HG03108 (cell line): Measurements from ENCODE around the gene LAMB4.

Experiments used
- ATAC-seq: cut with Tn5 transposase; IDR thresholded peaks from one replicate; pipeline ENCODE4 v1.9.1; 2021; ENCODE audit warnings: moderate library complexity; ENCODE audit not compliant: unreplicated experiment

Gene LAMB4

GRCh38 chr7:108142675-108143259 lies 12.6 kb upstream of the LAMB4 start:
- no peak for ATAC-seq

GRCh38 chr7:108142180-108142579 lies 12.0 kb upstream of the LAMB4 start:
- no peak for ATAC-seq

GRCh38 chr7:108140671-108141070 lies 10.5 kb upstream of the LAMB4 start:
- ATAC-seq, result no peak

GRCh38 chr7:108138911-108139310 lies 8.8 kb upstream of the LAMB4 start:
- ATAC-seq, result no peak

- ATAC-seq, result no peak
Observed at GRCh38 chr7:108137993-108138392, 7.8 kb upstream of the LAMB4 start.

GRCh38 chr7:108137040-108137439 lies 6.9 kb upstream of the LAMB4 start:
- no peak for ATAC-seq

GRCh38 chr7:108136191-108136688 lies 6.1 kb upstream of the LAMB4 start:
- ATAC-seq, result peak; percentile 13

- ATAC-seq, result peak; percentile 97
Observed at GRCh38 chr7:108135446-108136190, 5.5 kb upstream of the LAMB4 start.

DNA sequence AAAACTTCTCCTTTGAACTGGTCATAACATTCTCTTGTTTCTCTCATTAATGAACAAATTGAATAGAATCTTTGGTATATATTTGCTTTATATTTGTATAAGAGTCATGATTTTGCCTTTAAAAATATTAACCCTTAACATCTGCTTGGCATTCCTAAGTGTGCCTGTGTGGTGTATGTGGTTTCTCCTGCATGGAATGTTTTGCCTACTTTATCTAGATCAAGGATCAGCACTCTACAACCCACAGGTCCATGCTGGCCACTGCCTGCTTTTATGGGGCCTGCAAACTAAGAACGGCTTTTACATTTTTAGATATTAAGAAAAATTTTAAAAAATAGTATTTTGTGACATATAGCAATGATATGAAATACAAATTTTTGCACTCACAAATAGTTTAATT lies 4.3 kb upstream of the LAMB4 start:
- no peak for ATAC-seq

DNA sequence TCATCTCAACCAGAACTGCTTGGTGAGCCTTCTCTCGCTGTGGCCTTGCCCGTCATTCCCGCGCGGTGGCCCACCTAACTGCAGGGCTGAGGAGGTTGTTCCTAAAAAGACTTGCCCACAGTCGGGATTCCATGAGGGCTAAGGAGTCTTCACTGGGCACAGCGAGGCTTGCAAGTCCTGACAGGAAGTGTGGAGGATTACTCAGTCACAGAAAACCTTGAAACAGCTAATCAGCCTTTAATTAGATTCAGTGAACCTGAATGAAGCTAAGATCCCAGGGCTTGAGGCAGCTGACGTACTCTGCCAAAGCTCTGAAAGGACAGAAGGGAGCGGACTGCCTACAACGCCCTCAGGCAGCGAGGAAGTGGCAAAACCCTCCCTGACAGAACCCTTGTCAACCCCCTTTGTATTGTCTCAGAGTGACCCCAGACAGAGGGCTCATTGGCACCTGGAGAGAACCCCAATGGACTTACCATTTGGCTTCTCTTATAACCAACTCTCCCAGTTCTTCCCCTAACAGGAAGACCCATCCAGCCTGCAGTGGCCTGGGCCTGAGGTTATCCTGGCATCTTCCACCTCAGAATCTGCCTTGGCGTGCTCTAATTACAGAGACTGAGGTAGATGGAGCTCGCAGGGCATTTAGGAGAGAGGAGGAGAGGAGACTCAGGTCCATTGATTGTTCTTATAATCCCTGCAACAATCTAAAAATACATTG lies 2.5 kb upstream of the LAMB4 start:
- no peak for ATAC-seq

GRCh38 chr7:108129018-108129965 lies 869 bp downstream of the LAMB4 start:
- no peak for ATAC-seq

- ATAC-seq, result no peak
Observed at GRCh38 chr7:108128514-108128913, 1.6 kb downstream of the LAMB4 start.

GRCh38 chr7:108127461-108127860 lies 2.7 kb downstream of the LAMB4 start:
- ATAC-seq, result no peak

DNA sequence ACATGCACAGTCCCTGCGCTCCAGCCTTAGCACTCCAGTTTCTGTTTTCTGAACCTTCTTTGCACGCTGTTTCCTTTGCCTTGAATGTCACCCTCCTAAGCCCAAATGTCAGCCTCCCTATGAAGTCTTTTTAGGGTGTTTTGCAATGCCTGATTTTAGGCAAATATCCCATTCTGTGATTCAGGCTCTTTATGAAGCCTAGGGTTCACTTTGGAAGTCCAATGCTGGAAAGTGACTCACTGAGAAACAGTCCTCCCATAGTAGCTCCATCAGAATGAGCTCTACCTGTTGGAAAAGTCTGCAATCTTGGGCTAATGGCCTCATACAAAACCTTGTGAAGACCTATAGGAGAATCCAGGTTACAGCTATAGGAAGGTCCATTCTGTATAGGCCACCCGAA lies 5.3 kb downstream of the LAMB4 start:
- ATAC-seq, result no peak

GRCh38 chr7:108122181-108122580 lies 8.0 kb downstream of the LAMB4 start:
- no peak for ATAC-seq

- ATAC-seq, result no peak
Observed at GRCh38 chr7:108120933-108121332, 9.2 kb downstream of the LAMB4 start.

- no peak for ATAC-seq
Observed at GRCh38 chr7:108120196-108120595, 10.0 kb downstream of the LAMB4 start.

- no peak for ATAC-seq
Observed at GRCh38 chr7:108118959-108119358, 11.2 kb downstream of the LAMB4 start.

DNA sequence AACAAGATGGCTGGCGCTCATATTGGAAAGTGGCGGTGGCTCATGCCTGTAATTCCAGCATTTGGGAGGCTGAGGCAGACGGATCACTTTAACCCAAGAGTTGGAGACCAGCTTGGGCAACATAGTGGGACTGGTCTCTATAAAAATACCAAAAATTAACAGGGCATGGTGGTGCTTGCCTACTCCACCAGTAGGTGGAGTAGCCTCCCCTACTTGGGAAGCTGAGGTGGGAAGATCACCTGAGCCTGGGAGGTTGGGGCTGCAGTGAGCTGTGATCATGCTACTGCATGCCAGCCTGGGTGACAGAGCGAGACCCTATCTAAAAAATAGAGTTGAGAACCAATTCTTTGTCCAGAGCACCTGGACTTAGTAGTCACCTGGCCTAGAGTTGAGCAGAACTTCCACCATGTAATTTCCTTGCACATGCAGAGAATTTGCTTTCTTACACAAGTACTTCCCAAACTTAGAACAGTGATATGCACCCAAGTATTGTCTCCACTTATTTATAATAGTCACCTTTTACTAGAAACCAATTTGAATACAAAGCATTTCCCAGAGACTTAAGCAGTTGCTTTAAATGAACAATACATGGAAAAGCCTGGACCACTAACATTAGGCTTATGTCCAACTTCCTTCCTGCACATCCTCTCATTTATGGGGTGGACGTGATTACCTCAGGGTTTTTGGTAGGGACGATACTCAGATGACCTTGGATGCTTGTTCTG lies 15.9 kb downstream of the LAMB4 start:
- no peak for ATAC-seq

- no peak for ATAC-seq
Observed at GRCh38 chr7:108112683-108113082, 17.5 kb downstream of the LAMB4 start.
